Testis (tissue), 3 donors: Measurements from ENCODE around the gene CECR2. TPM values are rescaled to one million over a fixed set of nuclear protein-coding genes. Genes with fewer than 3 reads are reported as not detected.

Source experiments
- DNase-seq: peaks from one replicate; pipeline ENCODE4 v3.0.0-alpha.2; 2019
- H3K27ac ChIP-seq, 2 donors: fragments of 200-600 bp; sonication (generic); one replicate each; pipeline ENCODE4 v1.5.1; 2019
- H3K27me3 ChIP-seq: fragments of 200-600 bp; sonication (generic); one replicate; pipeline ENCODE4 v1.5.1; 2019
- H3K36me3 ChIP-seq: fragments of 200-600 bp; sonication (generic); one replicate; pipeline ENCODE4 v1.5.1; 2017; ENCODE audit warnings: low read depth; ENCODE audit errors: missing control alignments
- H3K4me1 ChIP-seq: fragments of 200-600 bp; sonication (generic); one replicate; pipeline ENCODE4 v1.5.1; 2019
- H3K4me3 ChIP-seq, 2 donors: fragments of 200-600 bp; sonication (generic); one replicate each; pipeline ENCODE4 v1.5.1; 2017 to 2019
- H3K9me3 ChIP-seq: fragments of 200-600 bp; sonication (generic); one replicate; pipeline ENCODE4 v1.5.1; 2017
- CTCF ChIP-seq, 3 experiments: fragments of 450-650 bp in 2 of 3; fragments of 200-600 bp in 1 of 3; sonication (generic) in 1 of 3; IDR thresholded peaks; one replicate each; pipeline ENCODE4 v1.5.1; 2016 to 2019; ENCODE audit warnings: antibody characterized with exemption in 3 of 3, mild to moderate bottlenecking in 2 of 3, moderate library complexity in 1 of 3
- POLR2A ChIP-seq: fragments of 450-650 bp; IDR thresholded peaks from one replicate; pipeline ENCODE4 v1.6.1; 2017; ENCODE audit warnings: antibody characterized with exemption, mild to moderate bottlenecking, moderate library complexity
- WGBS, 2 donors: methylation state at CpG; one replicate each; pipeline ENCODE4 v1.1.5; 2018; 5-methylcytosine and 5-hydroxymethylcytosine counted together
- intact Hi-C: fragments of 100-400 bp; cut with DNase I; formaldehyde crosslinking; loops from one replicate; pipeline ENCODE4 v1.15.1; 2023; ENCODE audit warnings: low total_unique reads
- polyA plus RNA-seq: library from polyadenylated mRNA; stranded (reverse); fragments of 350-450 nt; fragmentation: Illumina TruSeq; extraction: RNeasy Lipid Tissue Mini Kit (QIAGEN cat#74804); gene quantifications from one replicate; pipeline ENCODE4 v1.2.3, GENCODE V29; 2014; ENCODE audit warnings: low read depth, low replicate concordance; ENCODE audit not compliant: insufficient read depth
- small RNA-seq, 2 donors: library from RNA; depleted of rRNA; stranded (forward); fragments of <200 nt; gene quantifications; one replicate each; pipeline ENCODE3, GENCODE V24; 2016
- total RNA-seq, 2 donors: library from RNA; depleted of rRNA; stranded (reverse); fragments of >200 nt; gene quantifications; one replicate each; pipeline ENCODE4 v1.2.3, GENCODE V29; 2016

CECR2 gene
- total and polyA plus RNA-seq, 3 donors from 2014 or later = 7.1 to 18.7 (median 16.8) TPM

- WGBS, 2 donors = 68 to 73% methylated on average over 3 of the region's 3 CpGs
Observed at GRCh38 chr22:17601031-17601430, 231.8 kb downstream of the CECR2 start.

GRCh38 chr22:17603668-17604067 lies 234.4 kb downstream of the CECR2 start:
- no peak for DNase-seq
- Histone ChIP-seq H3K4me1 (peaks cover 8% of the 10 kb centered on the region), H3K4me3 (no peak overlapping the region), H3K27me3 (no peaks in the 10 kb centered on the region), H3K36me3 (no peaks in the 10 kb centered on the region), H3K27ac (no peak overlapping the region), H3K9me3 (no peaks in the 10 kb centered on the region)
- 81 to 95% methylated on average over 4 of the region's 4 CpGs for WGBS, 2 donors
- TF ChIP-seq CTCF (IDR thresholded peaks at IDR 0.05) (no peak), POLR2A (no peak)
- intact Hi-C loops = no loop called here

More at GRCh38 chr22:17601031-17601430, 231.8 kb downstream of the CECR2 start:
- DNase-seq = no peak
- no peaks in the 10 kb centered on the region for H3K36me3 ChIP-seq
- H3K4me3 ChIP-seq = no peak overlapping the region
- TF ChIP-seq CTCF (IDR thresholded peaks at IDR 0.05) = no peak
- no peak for TF ChIP-seq POLR2A
- H3K9me3 ChIP-seq = no peaks in the 10 kb centered on the region
- intact Hi-C loops = no loop called here
- H3K4me1 ChIP-seq = no peaks in the 10 kb centered on the region
- H3K27me3 ChIP-seq = no peaks in the 10 kb centered on the region
- no peak overlapping the region for H3K27ac ChIP-seq

- intact Hi-C loops = no loop called here
- no peaks in the 10 kb centered on the region for H3K36me3 ChIP-seq
- no peak for DNase-seq
- H3K27ac ChIP-seq = no peak overlapping the region
- H3K4me1 ChIP-seq = peaks cover 17% of the 10 kb centered on the region
- WGBS, 2 donors = 54 to 72% methylated on average over 5 of the region's 5 CpGs
- H3K27me3 ChIP-seq = no peaks in the 10 kb centered on the region
- H3K9me3 ChIP-seq = no peaks in the 10 kb centered on the region
- no peak overlapping the region for H3K4me3 ChIP-seq
- no peak for TF ChIP-seq CTCF (IDR thresholded peaks at IDR 0.05)
- no peak for TF ChIP-seq POLR2A
Observed at GRCh38 chr22:17606496-17606895, 237.2 kb downstream of the CECR2 start.

Small RNA genes within 50 kb of the gene (small RNA-seq; reads per million reads assigned to genes)
- gene CECR9 (0 reads per million in 2 donors), gene RN7SL843P (0 reads per million in 2 donors)

Other genes starting within 250 kb of the CECR2 start
- gene TMEM121B, start 248.1 kb upstream of the CECR2 start, total RNA-seq = 1 to 10 TPM; 2.9 to 3.3 TPM
- 2.2 TPM for gene TMEM121B, start 248.1 kb upstream of the CECR2 start, polyA plus RNA-seq
- 10 to 100 TPM; 41.5 to 46.3 TPM for gene HDHD5, start 210.2 kb upstream of the CECR2 start, total RNA-seq
- 34.0 TPM for gene HDHD5, start 210.2 kb upstream of the CECR2 start, polyA plus RNA-seq
- 10 to 100 TPM; 36.9 to 42.9 TPM for gene ADA2, start 150.0 kb upstream of the CECR2 start, total RNA-seq
- 38.0 TPM for gene ADA2, start 150.0 kb upstream of the CECR2 start, polyA plus RNA-seq
- gene SLC25A18, start 194.0 kb downstream of the CECR2 start, total RNA-seq = 10 to 100 TPM; 11.9 to 14.9 TPM
- gene SLC25A18, start 194.0 kb downstream of the CECR2 start, polyA plus RNA-seq = 6.8 TPM